GM23248 (cell line): ENCODE data around the gene DOK3. TPM values are rescaled to one million over a fixed set of nuclear protein-coding genes. Genes with fewer than 3 reads are reported as not detected.
"Not testable (repeated sequence)": the region's sequence is repeated elsewhere in the genome, so short reads cannot be mapped to it uniquely, and the experiment has no call there.

Experiments
- DNase-seq: peaks from one replicate; pipeline ENCODE4 v3.0.0-alpha.2; 2015
- H2AFZ ChIP-seq: fragments of 200-600 bp; sonication (generic); 2 replicates; pipeline ENCODE4 v1.6.1; 2016; ENCODE audit warnings: antibody characterized with exemption
- H3F3A ChIP-seq: fragments of 200-600 bp; sonication (generic); 2 replicates; pipeline ENCODE4 v1.6.1; 2016; ENCODE audit warnings: mild to moderate bottlenecking, antibody characterized with exemption, mixed run types; ENCODE audit not compliant: insufficient read depth
- H3K27ac ChIP-seq: fragments of 200-600 bp; sonication (generic); 2 replicates; pipeline ENCODE4 v1.5.1; 2016; ENCODE audit warnings: mild to moderate bottlenecking
- H3K27me3 ChIP-seq: fragments of 200-600 bp; sonication (generic); replicated peaks from 2 replicates; pipeline ENCODE4 v1.6.1; 2016; ENCODE audit warnings: mild to moderate bottlenecking; ENCODE audit not compliant: insufficient read depth
- H3K36me3 ChIP-seq: fragments of 200-600 bp; sonication (generic); 2 replicates; pipeline ENCODE4 v1.6.1; 2016; ENCODE audit warnings: low read depth, mild to moderate bottlenecking
- H3K4me1 ChIP-seq: fragments of 200-600 bp; sonication (generic); 2 replicates; pipeline ENCODE4 v1.6.1; 2016; ENCODE audit warnings: mild to moderate bottlenecking; ENCODE audit not compliant: insufficient read depth
- H3K4me2 ChIP-seq: fragments of 200-600 bp; sonication (generic); one replicate; pipeline ENCODE4 v1.6.1; 2016; ENCODE audit warnings: mild to moderate bottlenecking; ENCODE audit not compliant: unreplicated experiment
- H3K4me3 ChIP-seq: fragments of 200-600 bp; sonication (generic); 2 replicates; pipeline ENCODE4 v1.5.1; 2016; ENCODE audit warnings: mild to moderate bottlenecking
- H3K79me2 ChIP-seq: fragments of 200-600 bp; sonication (generic); 2 replicates; pipeline ENCODE4 v1.6.1; 2016; ENCODE audit warnings: mild to moderate bottlenecking; ENCODE audit not compliant: insufficient read depth
- H3K9ac ChIP-seq: fragments of 200-600 bp; sonication (generic); 2 replicates; pipeline ENCODE4 v1.6.1; 2016; ENCODE audit warnings: mild to moderate bottlenecking
- H3K9me2 ChIP-seq: fragments of 200-600 bp; sonication (generic); 2 replicates; pipeline ENCODE4 v1.6.1; 2016; ENCODE audit warnings: mixed run types, mild to moderate bottlenecking, moderate library complexity; ENCODE audit not compliant: insufficient read depth
- H3K9me3 ChIP-seq: fragments of 200-600 bp; sonication (generic); one replicate; pipeline ENCODE4 v1.6.1; 2017; ENCODE audit warnings: low read depth
- H4K20me1 ChIP-seq: fragments of 200-600 bp; sonication (generic); 2 replicates; pipeline ENCODE4 v1.6.0; 2016; ENCODE audit not compliant: insufficient read depth
- EZH2 ChIP-seq: fragments of 200-600 bp; sonication (generic); IDR thresholded peaks from 2 replicates; pipeline ENCODE4 v1.6.1; 2018; ENCODE audit warnings: antibody characterized with exemption, mild to moderate bottlenecking; ENCODE audit not compliant: insufficient read depth, poor library complexity, severe bottlenecking
- EZH2phosphoT487 ChIP-seq: fragments of 200-600 bp; sonication (generic); IDR thresholded peaks from 2 replicates; pipeline ENCODE4 v1.6.1; 2018; ENCODE audit warnings: antibody characterized with exemption, moderate library complexity, mild to moderate bottlenecking, low read depth; ENCODE audit not compliant: insufficient read depth
- WGBS, 2 experiments: methylation state at CpG; one replicate each; pipeline ENCODE4 v1.1.6; 2015 to 2017; ENCODE audit warnings: low lambda C conversion rate in 2 of 2, low coverage in 1 of 2; ENCODE audit errors: missing lambda C conversion rate in 2 of 2; 5-methylcytosine and 5-hydroxymethylcytosine counted together
- in situ Hi-C: fragments of 300-500 bp; cut with MboI; formaldehyde crosslinking; loops from 2 replicates; pipeline ENCODE4 v1.15.0; 2020
- polyA plus RNA-seq: library from polyadenylated mRNA; unstranded; fragments of >200 nt; fragmentation: Nextera tagmentation; extraction: Ambion mirVana; gene quantifications from 2 replicates; pipeline ENCODE4 v1.2.1, GENCODE V29; 2016
- total RNA-seq: library from RNA; depleted of rRNA; stranded (reverse); fragments of >200 nt; shearing (Covaris generic); gene quantifications from 2 replicates; pipeline ENCODE4 v1.2.3, GENCODE V29; 2014

Gene DOK3
- total and polyA plus RNA-seq, 2 experiments from 2014 or later, result 0.76 to 0.97 TPM

DNA sequence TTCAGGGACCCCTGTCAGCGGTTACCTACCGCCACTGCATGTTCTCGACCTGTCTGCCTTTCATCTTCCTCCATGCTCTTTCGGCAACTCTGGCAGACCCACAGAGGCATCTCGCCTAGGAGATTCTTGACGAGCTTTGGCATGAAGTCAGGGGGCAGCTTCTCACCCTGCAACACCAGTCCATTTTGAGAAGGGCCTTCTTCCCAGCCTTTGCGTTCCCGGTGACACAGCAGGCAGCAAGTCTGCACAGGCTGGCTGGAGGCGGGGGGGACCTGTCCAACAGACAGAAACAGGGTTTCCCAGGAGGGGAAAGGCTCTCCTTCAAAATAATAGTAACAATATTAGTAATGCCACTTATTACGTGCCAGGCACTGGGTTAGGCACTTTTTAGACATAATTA is 29.2 kb upstream of the DOK3 start:
- no peak overlapping the region for H3K4me3 ChIP-seq
- H3K27me3 ChIP-seq, result no peaks in the 10 kb centered on the region
- TF ChIP-seq EZH2phosphoT487, result no peak
- WGBS, 2 experiments, result 95 to 99% methylated on average over 10 of the region's 10 CpGs
- peak; percentile 26 for DNase-seq
- H3K36me3 ChIP-seq, result peaks cover 13% of the 10 kb centered on the region
- H3K9ac ChIP-seq, result peak overlapping the region; percentile 54
- in situ Hi-C loops, result no loop called here
- no peaks in the 10 kb centered on the region for H3K9me3 ChIP-seq
- H3K4me2 ChIP-seq, result peak overlapping the region; percentile 61
- H3K79me2 ChIP-seq, result peaks cover 80% of the 10 kb centered on the region
- peak overlapping the region; percentile 90 for H3K27ac ChIP-seq
- H4K20me1 ChIP-seq, result no peaks in the 10 kb centered on the region
- H2AFZ ChIP-seq, result no peak overlapping the region
- H3K9me2 ChIP-seq, result no peaks in the 10 kb centered on the region
- H3F3A ChIP-seq, result peaks cover 52% of the 10 kb centered on the region
- peaks cover 42% of the 10 kb centered on the region for H3K4me1 ChIP-seq

- Histone ChIP-seq H3K27ac (peak overlapping the region; percentile 90), H3K79me2 (peaks cover 80% of the 10 kb centered on the region), H4K20me1 (no peaks in the 10 kb centered on the region), H2AFZ (no peak overlapping the region), H3K9ac (peak overlapping the region; percentile 54), H3K4me3 (peak overlapping the region; percentile 27), H3K9me3 (no peaks in the 10 kb centered on the region), H3K4me2 (peak overlapping the region; percentile 64), H3K4me1 (peaks cover 38% of the 10 kb centered on the region), H3F3A (peaks cover 52% of the 10 kb centered on the region), H3K36me3 (peaks cover 18% of the 10 kb centered on the region), H3K9me2 (no peaks in the 10 kb centered on the region), H3K27me3 (no peaks in the 10 kb centered on the region)
- TF ChIP-seq EZH2 (no peak), EZH2phosphoT487 (no peak)
- in situ Hi-C loops, result no loop called here
- peak; percentile 93 for DNase-seq
- WGBS, 2 experiments, result 16 to 18% methylated on average over 15 of the region's 15 CpGs
These were observed 28.0 kb upstream of the DOK3 start for GRCh38 chr5:177537389-177538361.

GRCh38 chr5:177536386-177536785 is 26.8 kb upstream of the DOK3 start:
- in situ Hi-C loops, result no loop called here
- peaks cover 25% of the 10 kb centered on the region for H3K36me3 ChIP-seq
- H3K79me2 ChIP-seq, result peaks cover 78% of the 10 kb centered on the region

GRCh38 chr5:177535125-177535524 is 25.5 kb upstream of the DOK3 start:
- Histone ChIP-seq H2AFZ (no peak overlapping the region), H3K9me3 (no peaks in the 10 kb centered on the region), H3K9ac (no peak overlapping the region), H4K20me1 (no peaks in the 10 kb centered on the region), H3K36me3 (peaks cover 25% of the 10 kb centered on the region), H3K4me3 (no peak overlapping the region), H3K9me2 (no peaks in the 10 kb centered on the region), H3K4me1 (peaks cover 34% of the 10 kb centered on the region), H3K27me3 (no peaks in the 10 kb centered on the region), H3F3A (peaks cover 45% of the 10 kb centered on the region), H3K79me2 (peaks cover 78% of the 10 kb centered on the region), H3K27ac (no peak overlapping the region), H3K4me2 (no peak overlapping the region)
- TF ChIP-seq EZH2phosphoT487 (no peak), EZH2 (no peak)
- in situ Hi-C loops, result no loop called here
- no peak for DNase-seq
- 93 to 94% methylated on average over 7 of the region's 7 CpGs for WGBS, 2 experiments

More at GRCh38 chr5:177536386-177536785, 26.8 kb upstream of the DOK3 start:
- Histone ChIP-seq H4K20me1 (no peaks in the 10 kb centered on the region), H3K9ac (no peak overlapping the region), H3F3A (peaks cover 52% of the 10 kb centered on the region), H3K27me3 (no peaks in the 10 kb centered on the region), H2AFZ (no peak overlapping the region), H3K27ac (peak overlapping the region; percentile 90; the same call in 1 of the 2 replicates), H3K9me3 (no peaks in the 10 kb centered on the region), H3K9me2 (no peaks in the 10 kb centered on the region), H3K4me1 (peaks cover 38% of the 10 kb centered on the region), H3K4me3 (no peak overlapping the region), H3K4me2 (no peak overlapping the region)
- WGBS, 2 experiments, result 82 to 85% methylated on average over 4 to 10 of the region's 10 CpGs
- DNase-seq, result no peak
- TF ChIP-seq EZH2, result no peak
- no peak for TF ChIP-seq EZH2phosphoT487

- 98 to 99% methylated on average over 7 of the region's 7 CpGs for WGBS, 2 experiments
- H4K20me1 ChIP-seq, H2AFZ ChIP-seq, H3K9me3 ChIP-seq, in situ Hi-C loops, H3K27me3 ChIP-seq, H3K4me3 ChIP-seq, H3K9me2 ChIP-seq, DNase-seq, H3K4me2 ChIP-seq, H3K27ac ChIP-seq, H3K9ac ChIP-seq: not testable (repeated sequence)
- Histone ChIP-seq H3K79me2 (peaks cover 76% of the 10 kb centered on the region), H3K4me1 (peaks cover 29% of the 10 kb centered on the region), H3K36me3 (peaks cover 25% of the 10 kb centered on the region), H3F3A (peaks cover 40% of the 10 kb centered on the region)
These were observed 24.8 kb upstream of the DOK3 start for GRCh38 chr5:177534433-177534832.
